OCI-LY3 (cell line): ENCODE data around the gene INTS1.

Experiments
- H2AFZ ChIP-seq: fragments of 200-600, 300-600 bp; shearing (Covaris generic); 2 replicates; pipeline ENCODE4 v1.6.0; 2014; ENCODE audit warnings: antibody characterized with exemption, low read depth, low read length
- H3K27ac ChIP-seq: fragments of 200-600, 300-600 bp; sonication (generic); 2 replicates; pipeline ENCODE4 v1.5.1; 2014; ENCODE audit warnings: mild to moderate bottlenecking, low read length, moderate library complexity, mixed read lengths
- H3K27me3 ChIP-seq: fragments of 200-600, 300-600 bp; sonication (generic); 2 replicates; pipeline ENCODE4 v1.6.1; 2014; ENCODE audit warnings: low read depth, low read length, mixed read lengths
- H3K36me3 ChIP-seq: fragments of 200-600, 300-600 bp; sonication (generic); replicated peaks from 2 replicates; pipeline ENCODE3; 2014; ENCODE audit warnings: low read depth, low read length, mixed read lengths
- H3K4me1 ChIP-seq: fragments of 300-600, 200-600 bp; sonication (generic); 2 replicates; pipeline ENCODE4 v1.6.1; 2014; ENCODE audit warnings: low read length, mixed read lengths
- H3K4me2 ChIP-seq: fragments of 200-600, 300-600 bp; sonication (generic); 2 replicates; pipeline ENCODE4 v1.6.1; 2014; ENCODE audit warnings: low read length, mixed read lengths
- H3K4me3 ChIP-seq: fragments of 300-600, 200-600 bp; sonication (generic); 2 replicates; pipeline ENCODE4 v1.5.1; 2014; ENCODE audit warnings: antibody characterized with exemption, mild to moderate bottlenecking, low read length, moderate library complexity
- H3K79me2 ChIP-seq: fragments of 300-600, 200-600 bp; shearing (Covaris generic); 2 replicates; pipeline ENCODE4 v1.6.1; 2014; ENCODE audit warnings: mild to moderate bottlenecking, low read length, mixed read lengths
- H3K9ac ChIP-seq: fragments of 300-600, 200-600 bp; shearing (Covaris generic); 2 replicates; pipeline ENCODE4 v1.6.0; 2014; ENCODE audit warnings: mild to moderate bottlenecking, low read length, moderate library complexity
- H3K9me3 ChIP-seq: fragments of 200-600, 300-600 bp; shearing (Covaris generic); 2 replicates; pipeline ENCODE4 v1.6.1; 2014; ENCODE audit warnings: low read length, mixed read lengths; ENCODE audit not compliant: insufficient read depth
- H4K20me1 ChIP-seq: fragments of 200-600, 300-600 bp; sonication (generic); 2 replicates; pipeline ENCODE4 v1.6.1; 2016; ENCODE audit warnings: low read length, mixed read lengths; ENCODE audit not compliant: insufficient read depth
- CTCF ChIP-seq: fragments of 200-600, 300-600 bp; sonication (generic); IDR thresholded peaks from 2 replicates; pipeline ENCODE4 v1.5.1; 2014; ENCODE audit warnings: antibody characterized with exemption, low read length, low read depth
- EZH2phosphoT487 ChIP-seq: fragments of 200-600 bp; shearing (Covaris generic); IDR thresholded peaks from 2 replicates; pipeline ENCODE4 v1.6.1; 2018; ENCODE audit warnings: antibody characterized with exemption, mixed run types, low read depth

Gene INTS1

GRCh38 chr7:1550846-1551155 is 46.6 kb upstream of the INTS1 start:
- Histone ChIP-seq H3K27ac (no peak overlapping the region), H2AFZ (no peak overlapping the region), H3K27me3 (no peaks in the 10 kb centered on the region), H3K4me2 (no peak overlapping the region), H3K9ac (no peak overlapping the region), H3K9me3 (no peaks in the 10 kb centered on the region), H3K79me2 (no peaks in the 10 kb centered on the region), H3K4me1 (peaks cover 5% of the 10 kb centered on the region), H3K4me3 (no peak overlapping the region), H4K20me1 (no peaks in the 10 kb centered on the region), H3K36me3 (no peaks in the 10 kb centered on the region)
- TF ChIP-seq EZH2phosphoT487, result no peak
- no peak for TF ChIP-seq CTCF

GRCh38 chr7:1550005-1550845 is 46.0 kb upstream of the INTS1 start:
- H3K9ac ChIP-seq, result no peak overlapping the region
- H3K9me3 ChIP-seq, result no peaks in the 10 kb centered on the region
- no peak overlapping the region for H2AFZ ChIP-seq
- H3K4me3 ChIP-seq, result no peak overlapping the region
- no peak overlapping the region for H3K27ac ChIP-seq
- H4K20me1 ChIP-seq, result no peaks in the 10 kb centered on the region
- no peak overlapping the region for H3K4me2 ChIP-seq
- TF ChIP-seq EZH2phosphoT487 (no peak), CTCF (no peak)
- H3K4me1 ChIP-seq, result no peaks in the 10 kb centered on the region
- no peaks in the 10 kb centered on the region for H3K79me2 ChIP-seq
- H3K27me3 ChIP-seq, result no peaks in the 10 kb centered on the region
- no peaks in the 10 kb centered on the region for H3K36me3 ChIP-seq

- no peaks in the 10 kb centered on the region for H4K20me1 ChIP-seq
- H3K4me2 ChIP-seq, result no peak overlapping the region
- H3K79me2 ChIP-seq, result no peaks in the 10 kb centered on the region
- no peak overlapping the region for H3K4me3 ChIP-seq
- no peak overlapping the region for H2AFZ ChIP-seq
- H3K36me3 ChIP-seq, result no peaks in the 10 kb centered on the region
- TF ChIP-seq CTCF (no peak), EZH2phosphoT487 (no peak)
- no peaks in the 10 kb centered on the region for H3K9me3 ChIP-seq
- no peak overlapping the region for H3K9ac ChIP-seq
- no peak overlapping the region for H3K27ac ChIP-seq
- H3K27me3 ChIP-seq, result no peaks in the 10 kb centered on the region
- H3K4me1 ChIP-seq, result no peaks in the 10 kb centered on the region
These were observed 45.3 kb upstream of the INTS1 start for GRCh38 chr7:1549357-1550004.

- Histone ChIP-seq H3K36me3 (no peaks in the 10 kb centered on the region), H3K27ac (no peak overlapping the region), H3K4me1 (no peaks in the 10 kb centered on the region), H3K9me3 (no peaks in the 10 kb centered on the region), H4K20me1 (no peaks in the 10 kb centered on the region), H3K4me3 (no peak overlapping the region), H2AFZ (no peak overlapping the region), H3K79me2 (no peaks in the 10 kb centered on the region), H3K9ac (no peak overlapping the region), H3K4me2 (no peak overlapping the region), H3K27me3 (no peaks in the 10 kb centered on the region)
- TF ChIP-seq CTCF (no peak), EZH2phosphoT487 (no peak)
These were observed 44.8 kb upstream of the INTS1 start for GRCh38 chr7:1548944-1549343.
